OCI-M2 (cell line): ENCODE measurements around the gene EIF2D.

Source experiments
- DNase-seq: peaks from one replicate; lab custom pipeline; 2025; ENCODE audit not compliant: unreplicated experiment; lab: John Stamatoyannopoulos, UW

The EIF2D gene

DNA sequence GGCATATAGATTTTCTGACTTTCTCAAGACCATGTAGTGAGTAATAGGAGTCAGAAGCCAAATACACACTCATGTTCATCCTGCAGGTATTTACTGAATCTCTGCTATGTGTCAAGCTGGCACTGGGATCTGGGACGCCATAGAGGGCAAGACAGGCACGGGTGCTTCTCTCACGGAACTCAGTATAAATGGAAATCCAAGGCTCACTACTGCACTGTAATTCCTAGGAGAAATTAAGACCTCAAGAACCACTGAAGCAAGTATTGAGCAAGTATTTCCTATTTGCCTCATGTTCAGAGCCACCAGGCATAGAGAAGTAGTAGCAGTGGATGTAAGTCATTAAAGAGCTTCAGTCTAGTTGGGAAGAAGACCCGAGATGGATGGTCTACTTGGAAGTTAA, 38.9 kb downstream of the EIF2D start:
- no peak for DNase-seq

DNA sequence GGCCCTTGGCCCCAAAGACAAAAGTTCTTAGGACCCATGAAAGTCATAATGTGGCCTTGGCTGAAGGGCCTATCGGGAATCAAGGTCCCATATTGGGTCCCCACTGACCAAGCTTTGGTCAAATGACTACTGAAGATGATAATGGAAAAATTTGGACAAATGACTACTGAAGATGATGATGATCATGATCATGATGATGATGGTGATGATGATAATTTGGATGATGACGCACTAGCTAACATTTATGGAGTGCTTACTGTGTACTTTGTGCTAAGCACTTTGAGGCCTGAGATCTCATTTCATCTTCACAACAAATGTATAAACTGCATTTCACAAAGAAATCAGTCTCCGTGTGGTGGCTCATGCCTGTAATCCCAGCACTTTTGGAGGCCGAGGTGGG, 39.4 kb downstream of the EIF2D start:
- DNase-seq: no peak

DNA sequence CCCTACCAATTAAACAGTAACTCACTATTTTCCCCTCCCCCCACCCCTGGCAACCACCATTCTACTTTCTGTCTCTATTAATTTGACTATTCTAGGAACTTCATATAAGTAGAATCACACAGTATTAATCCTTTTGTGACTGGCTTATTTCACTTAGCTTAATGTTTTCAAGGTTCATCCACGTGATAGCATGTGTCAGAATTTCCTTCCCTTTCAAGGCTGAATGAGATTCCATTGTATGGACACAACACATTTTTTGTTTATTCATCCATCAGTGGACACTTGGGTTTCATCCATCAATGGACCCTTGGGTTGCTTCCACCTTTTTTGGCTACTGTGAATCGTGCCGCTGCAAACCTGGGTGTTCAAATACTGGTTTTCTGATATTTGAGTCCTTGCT, 41.7 kb downstream of the EIF2D start:
- DNase-seq: no peak

DNA sequence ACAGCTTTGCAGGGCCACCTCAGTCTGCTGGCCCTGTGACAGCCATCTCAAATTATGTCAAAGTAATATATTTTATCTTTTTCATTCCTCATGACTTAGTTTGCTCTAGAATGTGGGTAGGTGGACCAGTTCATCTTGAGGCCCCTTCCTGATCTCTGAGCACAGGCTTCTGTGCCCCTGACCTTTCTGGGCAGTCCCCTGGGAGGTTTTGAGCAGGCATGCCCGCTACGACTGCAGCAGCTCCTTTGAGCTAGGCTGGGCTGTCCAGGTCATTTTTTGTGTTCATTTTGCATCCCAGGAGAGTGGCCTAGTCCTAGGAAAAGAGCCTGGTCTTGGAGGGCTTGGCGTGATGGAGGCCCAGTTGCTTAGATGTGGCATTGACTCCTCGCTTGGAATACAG, 42.7 kb downstream of the EIF2D start:
- DNase-seq: no peak

DNA sequence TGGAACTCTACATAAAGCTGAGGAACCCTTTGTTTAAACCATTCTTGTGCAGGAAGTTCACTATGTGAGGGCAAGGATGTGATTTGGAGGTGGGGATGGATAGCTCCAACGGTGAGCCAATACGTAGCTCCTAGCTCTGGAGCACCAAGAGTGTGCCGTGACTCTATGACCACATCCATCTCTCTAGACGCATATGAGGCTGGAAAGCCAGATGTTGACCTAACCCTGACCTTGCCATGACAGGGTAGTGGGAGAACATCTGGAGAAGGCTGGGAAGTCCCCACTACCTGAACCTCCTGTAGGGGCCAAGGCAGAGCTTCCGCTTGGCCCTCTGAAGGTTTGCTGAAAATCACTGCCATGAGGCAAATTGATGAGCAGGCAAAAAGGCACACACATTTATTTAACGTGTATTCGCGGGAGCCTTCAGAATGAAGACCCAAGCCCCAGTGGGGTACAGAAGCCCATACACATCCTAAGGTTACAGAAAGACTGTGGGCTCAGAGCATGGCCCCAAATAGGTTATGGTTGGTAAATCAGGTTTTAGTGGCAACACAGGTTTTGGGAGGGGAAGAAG, 43.4 kb downstream of the EIF2D start:
- no peak for DNase-seq

DNA sequence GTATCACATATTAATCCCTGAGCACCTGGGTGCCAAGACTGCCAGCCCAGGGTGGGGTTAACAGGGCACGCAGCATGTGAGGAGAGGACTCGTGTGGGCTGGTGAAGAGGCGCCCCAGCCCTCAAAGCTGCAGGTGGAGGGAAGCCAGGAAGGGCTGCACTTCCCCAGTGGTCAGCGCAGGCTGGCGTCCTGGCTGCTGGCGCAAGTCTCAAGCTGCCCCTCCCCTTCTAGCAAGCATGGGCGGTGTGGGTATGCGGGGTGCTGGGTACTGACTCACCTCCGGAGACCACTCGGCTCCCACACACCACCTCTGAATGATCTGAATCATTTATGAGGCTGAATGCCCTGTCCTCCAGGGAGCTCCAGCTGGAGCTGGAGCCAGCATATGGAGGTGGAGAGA, 44.0 kb downstream of the EIF2D start:
- no peak for DNase-seq

DNA sequence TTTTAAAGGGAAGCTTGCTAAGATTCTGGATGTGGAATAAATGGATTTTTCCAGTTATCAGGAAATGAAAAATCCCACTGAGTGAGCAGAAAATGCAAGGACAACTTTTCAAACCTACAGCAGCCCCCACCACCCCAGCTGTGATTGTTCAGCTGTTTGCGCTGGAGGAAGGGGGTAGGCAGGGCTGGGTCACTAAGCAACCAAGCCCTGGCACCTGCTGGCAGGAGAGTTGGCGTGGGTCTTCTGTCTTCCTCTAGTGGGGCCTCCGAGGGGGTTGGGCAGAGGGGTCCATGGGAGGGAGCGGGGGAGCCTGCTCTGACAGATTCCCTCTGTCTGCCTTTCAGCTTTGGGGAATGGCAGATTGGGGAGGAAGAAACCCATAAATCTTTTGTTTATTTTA, 45.3 kb downstream of the EIF2D start:
- DNase-seq: no peak

DNA sequence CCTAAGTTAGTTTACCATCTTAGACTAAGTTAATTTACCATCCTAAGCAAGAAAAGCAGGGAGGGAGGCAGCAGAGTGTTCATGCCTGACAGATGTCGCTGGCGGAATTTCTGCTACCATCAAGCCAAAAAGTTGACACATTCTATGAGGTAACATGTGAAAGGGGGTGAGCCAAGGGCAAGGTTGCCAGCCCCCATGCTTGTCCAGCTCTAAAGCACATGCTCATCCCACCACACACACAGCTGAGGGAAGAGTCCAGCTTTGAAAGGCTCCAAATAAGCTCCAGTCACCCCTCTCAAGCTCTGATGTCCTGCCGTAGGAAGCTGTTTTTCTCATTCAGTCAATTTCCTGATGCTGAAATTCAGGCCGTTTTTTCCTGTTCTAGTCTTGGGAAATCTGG, 46.3 kb downstream of the EIF2D start:
- DNase-seq: no peak

DNA sequence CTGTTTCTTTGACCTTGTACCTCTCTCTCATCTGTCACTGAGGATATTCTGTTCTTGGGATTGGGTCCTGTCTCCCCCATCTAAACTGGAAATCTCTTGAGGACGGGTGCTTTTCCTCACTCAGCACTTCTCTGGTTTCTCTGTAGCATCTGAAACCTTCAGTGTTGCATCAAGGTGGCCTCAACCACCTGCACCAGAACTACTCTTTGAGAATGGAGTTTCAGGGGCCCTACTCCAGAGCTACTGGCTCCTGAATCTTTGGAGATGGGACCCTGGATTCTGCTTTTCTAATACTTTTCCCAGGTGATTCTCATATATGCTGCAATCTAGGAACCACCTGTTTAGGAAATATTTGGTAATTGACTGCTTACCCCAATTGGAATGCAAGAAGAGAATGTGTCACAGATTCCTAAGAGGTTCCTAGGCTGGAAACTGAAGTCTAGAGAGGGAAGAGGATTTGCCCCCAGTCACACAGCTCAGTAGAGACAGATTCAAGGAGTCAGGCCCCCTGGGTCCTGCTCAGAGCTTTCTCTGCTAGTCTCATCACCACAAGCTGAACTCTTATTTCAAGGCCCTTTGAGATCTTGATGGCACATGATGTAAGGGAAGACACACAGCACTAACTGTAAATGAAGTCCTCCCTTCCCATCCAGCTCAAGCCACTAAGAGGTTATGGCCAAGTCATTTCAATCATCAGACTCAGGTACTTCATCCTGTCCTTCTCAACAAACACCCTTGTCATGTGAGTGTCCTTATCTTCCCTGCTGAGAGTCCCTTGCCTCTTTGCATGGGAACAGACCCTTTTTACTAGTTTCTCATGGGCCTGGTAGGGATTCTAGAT, 48.7 kb downstream of the EIF2D start:
- DNase-seq: no peak

DNA sequence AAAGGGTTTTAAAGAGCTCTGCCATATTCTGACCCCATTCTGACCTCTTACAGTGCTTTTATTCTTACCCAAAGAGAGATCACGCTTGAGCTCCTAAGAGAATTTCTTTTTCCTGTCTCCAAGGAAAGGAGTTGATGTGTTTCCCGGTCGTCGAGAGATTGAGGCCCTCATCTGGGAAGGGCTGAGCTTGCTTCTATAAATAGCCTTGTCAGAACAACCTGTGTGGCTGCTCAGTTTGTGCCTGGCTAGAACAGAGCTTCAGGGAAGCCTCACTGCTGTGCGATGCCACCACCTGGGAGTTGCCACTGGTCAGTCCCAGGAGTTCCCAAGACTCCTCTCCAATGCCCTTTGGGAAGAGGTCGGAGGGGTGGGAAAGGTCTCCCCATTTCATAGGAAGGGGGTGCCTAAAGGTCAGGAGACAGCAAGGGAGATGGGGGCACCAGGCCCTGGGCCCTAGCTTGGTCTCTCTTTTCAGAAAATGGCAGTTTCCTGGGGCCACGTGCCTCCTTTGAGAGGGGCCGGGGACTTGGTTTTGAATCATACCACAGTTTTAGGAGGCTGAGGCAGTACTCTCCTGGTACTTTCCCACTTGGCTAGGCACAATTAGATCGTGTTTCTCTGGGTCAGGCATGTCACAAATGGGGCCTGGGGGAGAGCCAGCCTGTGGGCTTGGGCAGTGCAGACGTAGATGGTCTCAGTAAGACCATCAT, 52.1 kb downstream of the EIF2D start:
- no peak for DNase-seq

DNA sequence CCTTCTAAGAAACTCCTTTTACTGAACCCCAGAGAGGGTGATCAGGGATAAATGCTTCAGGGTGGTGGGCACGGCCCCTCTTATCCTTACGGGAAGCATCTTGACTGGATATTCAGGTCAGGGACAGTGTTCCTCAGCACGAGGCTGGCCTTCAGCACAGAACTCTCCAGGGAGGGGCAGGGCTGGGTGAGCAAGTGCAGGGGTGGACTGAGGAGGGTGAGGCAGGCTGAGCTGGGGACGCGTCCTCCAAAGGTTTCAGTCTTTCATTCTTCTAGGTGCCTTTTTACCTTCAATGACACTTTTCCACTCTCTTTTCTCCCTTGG, 52.6 kb downstream of the EIF2D start:
- no peak for DNase-seq

DNA sequence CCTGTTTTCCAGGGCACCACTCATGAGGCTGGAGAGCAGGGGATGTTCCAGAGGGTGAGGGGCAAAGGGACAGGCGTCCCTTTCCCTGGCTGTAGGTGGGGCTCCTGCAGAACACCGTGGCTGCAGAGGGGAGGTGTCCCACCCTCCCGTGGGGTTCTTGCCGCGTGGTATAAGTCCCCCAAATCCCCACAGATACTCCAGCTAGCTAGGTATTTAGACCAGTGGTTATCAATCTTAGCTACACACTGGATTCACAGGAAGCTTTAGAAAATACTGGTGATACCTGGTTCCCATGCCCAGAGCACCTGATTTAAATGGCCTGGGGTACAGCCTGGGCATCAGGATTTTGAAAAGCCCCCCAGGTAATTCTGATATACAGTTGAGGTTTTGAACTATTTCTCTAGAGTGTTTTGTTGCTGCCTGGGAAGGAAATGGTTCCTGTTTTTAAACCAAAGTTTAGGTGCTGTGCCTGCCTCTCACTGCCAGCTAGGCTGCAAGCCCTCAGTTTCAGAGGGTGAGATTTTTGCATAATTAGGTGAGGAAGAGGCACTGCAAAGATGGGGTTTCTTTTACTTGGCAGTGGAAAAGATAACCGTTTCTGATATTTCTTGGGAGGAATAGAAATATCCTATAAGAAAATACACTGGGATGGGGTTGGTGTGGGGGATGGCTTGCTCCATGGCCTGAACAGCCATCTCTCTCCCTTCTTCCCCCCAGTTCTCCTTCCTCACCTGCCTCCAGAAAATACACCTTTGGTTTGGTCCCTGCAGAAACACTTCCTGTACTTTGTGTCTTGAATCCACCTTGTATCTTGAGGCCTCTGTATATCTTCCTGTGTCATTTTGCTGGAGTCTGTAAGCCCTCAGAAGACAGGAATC, 53.2 kb downstream of the EIF2D start:
- no peak for DNase-seq

DNA sequence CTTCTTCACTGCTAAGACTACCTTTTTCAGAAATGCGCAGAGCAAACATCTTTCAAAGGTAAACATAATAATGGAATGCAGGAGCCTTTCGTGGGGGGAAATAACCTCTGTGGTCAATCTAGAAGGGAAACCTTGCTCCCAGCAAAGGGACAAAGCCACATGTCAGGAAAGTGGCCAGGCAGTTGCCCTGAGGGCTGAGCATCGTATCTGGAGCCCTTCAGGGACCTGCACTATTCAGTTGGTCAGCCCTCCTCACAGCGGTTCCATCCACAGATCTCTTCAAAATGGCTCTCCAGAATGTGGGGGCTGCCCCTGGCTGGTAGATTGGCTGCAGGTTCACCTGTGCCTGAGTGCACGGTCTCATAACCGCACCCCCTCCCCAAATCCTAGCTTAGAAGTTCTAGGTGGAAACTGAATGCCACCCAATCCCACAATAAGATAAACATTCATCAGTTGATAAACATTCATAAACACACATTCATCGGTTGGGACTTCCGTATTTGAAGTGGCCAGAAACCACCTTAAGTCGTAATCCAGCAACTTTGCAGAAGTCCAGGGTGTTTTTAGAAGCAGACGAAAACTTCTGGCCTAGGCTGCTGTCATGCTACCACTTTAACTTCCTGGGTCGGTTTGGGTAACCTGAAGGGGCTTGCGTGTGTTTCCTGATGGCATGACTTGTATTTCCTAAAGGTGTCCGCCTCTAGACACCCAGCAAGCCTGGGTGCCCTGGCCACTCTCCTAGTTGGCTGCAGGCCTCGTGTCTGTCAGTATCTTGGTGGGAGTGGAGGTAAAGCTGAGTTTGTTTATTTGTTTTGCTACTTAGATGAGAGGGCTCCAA, 54.4 kb downstream of the EIF2D start:
- no peak for DNase-seq

DNA sequence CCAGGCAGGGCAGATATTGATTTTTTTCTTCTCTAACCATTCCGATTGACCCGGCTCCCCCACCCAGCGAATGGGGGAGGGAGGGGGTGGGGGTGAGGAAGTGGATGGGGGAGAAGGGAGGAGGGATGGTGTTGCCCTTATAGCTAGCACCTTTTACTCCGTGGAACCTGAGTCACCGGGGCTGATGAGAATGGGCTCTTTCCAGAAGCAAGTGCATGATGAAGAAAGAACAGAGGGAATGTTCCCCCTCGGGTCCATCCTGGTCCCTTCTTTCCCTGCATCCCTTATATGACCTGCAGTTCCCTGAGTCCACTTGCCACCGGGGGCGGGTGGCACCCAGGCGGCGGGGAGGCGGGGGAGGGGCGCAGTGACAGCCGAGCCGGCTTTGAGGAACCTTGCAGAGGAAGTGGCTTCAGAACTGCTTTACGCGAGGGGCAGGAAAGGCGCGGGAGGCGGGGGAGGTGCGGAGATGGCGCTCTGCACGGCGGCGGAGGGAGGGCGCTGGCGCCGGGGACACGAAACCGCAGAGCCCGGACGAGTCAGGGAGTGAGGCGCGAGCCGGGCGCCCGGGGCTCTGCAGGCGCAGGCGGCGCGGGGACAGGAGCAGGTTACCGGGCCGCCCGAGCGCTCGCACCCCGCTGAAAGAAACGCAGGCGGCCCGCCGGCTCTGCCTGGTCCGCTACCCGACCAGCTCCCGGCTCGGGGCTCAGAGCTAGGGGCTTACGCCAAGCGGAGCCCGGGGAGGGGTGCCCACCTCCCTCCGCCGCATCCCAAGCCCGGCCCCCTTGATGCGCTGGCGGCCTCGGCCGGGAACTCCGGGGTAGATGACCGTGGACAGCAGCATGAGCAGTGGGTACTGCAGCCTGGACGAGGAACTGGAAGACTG, 55.3 kb downstream of the EIF2D start:
- no peak for DNase-seq

DNA sequence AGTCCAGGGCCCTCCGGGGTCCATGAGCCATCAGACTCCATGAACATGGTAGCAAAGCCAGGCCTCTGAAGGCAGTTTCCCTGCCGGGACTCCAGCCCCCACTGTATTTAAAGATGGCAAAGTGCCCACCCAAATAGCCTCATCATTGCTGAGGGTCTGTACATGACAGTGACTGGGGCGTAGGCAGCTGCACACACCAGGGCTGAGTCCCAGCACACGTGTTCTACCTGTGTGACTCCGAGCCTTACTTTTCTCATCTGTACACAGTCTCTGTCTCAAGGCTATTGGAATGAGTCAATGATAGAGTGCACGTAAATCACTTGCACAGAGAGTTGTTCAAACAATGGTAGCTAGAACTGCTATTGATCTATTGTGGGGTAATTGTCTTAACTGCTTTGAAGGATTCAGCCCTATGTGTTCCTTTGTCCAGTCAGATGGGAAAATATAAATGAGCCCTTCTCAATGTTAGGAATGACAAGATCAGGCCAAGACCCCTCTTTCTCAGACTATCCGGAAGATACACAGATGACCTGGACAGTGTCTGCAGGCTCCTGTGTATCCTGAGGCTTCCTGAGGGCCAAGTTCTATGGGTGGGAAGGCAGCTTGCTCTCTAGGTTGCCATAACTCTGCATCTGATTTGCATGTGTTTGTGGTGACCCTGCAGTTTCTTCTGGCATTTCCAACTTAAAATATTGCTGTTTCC, 56.1 kb downstream of the EIF2D start:
- no peak for DNase-seq

DNA sequence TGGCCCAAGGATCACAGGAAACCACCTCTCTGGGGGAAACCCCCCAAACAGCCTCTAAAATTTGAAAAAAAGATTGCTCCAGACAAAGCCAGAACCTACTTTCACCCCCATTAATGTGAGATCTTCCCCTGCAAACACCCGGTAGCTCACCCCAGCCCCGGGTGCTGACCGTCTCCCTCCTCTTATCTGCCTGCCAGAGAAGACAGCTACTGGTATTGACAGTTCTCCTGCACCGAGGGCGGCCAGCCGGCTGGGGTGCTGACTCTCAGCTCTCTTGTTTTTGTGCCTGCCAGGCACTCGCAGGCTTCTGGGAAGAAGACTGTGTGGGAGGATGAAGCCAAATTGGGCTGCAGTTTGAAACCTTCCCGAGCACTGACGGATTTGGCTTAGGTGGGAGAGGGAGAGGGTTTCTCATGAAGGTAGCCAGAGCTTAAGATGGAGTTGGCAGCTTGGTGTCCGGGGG, 56.8 kb downstream of the EIF2D start:
- no peak for DNase-seq

DNA sequence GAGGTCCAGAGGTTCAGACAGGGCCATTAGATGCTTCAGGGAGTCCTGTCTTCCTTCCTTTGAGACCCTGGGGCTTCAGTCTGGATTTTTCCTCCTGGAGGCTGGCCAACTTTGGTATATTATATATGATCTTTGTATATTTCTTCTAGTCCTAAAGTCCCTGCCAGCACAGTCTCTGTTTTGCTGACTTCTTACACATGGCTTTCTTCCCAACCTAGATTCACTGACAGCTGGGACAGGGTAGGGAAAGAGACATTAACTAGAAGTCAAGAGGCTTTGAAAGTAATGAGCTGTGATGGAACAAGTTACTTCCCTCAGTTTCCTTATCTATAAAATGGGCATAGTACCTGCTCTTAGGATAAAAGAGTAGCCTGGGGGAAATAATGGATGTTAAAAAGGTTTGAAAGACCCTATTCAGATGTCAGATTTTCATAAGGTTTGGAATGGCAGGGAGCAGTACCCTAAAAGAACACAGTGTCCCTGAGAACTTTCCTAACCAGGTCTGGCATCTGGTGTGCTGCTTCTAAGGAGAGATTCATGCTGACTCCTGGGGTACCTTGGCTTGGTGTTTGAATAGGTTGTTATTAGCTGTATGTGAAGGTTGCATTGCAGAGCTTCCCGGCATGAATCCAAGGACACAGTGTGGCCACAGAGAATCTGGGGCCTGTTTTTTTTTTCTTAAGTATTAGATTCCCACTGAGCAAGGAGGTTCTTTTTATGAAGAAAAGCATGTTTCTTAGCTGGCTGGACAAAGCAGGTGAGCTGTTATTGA, 57.4 kb downstream of the EIF2D start:
- DNase-seq: no peak

DNA sequence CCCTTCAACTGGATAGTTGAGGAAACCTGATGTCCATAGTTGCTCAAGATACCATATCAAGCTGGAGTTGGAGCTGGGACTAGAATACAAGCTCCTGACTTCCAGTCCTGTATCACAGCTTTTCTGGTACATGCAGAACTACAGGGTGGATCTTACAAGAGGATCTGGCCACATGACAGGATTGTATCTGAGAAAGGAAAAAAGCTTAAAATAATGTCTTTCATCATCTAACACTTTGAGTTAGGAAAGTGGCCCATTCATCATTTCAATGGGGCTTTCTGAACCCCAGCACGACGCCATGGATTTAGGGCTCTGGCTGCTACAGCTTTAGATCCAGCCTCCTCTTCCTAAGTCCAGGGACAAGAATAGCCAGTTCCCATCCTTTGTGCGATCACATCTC, 58.1 kb downstream of the EIF2D start:
- no peak for DNase-seq
